HFF-Myc (cell line): Measurements from ENCODE around the gene ZC3H12C.
"Not testable (repeated sequence)": the region's sequence is repeated elsewhere in the genome, so short reads cannot be mapped to it uniquely, and the experiment has no call there.

Experiments used
- DNase-seq: peaks from one replicate; pipeline ENCODE4 v3.0.0-alpha.2; 2011; ENCODE audit warnings: low read depth; ENCODE audit errors: extremely low read depth
- H3K4me3 ChIP-seq: replicated peaks from 2 replicates; pipeline ENCODE4 v1.5.1; 2011; ENCODE audit warnings: low read depth, mild to moderate bottlenecking, control low read depth, low read length
- CTCF ChIP-seq: IDR thresholded peaks from 2 replicates; pipeline ENCODE4 v1.5.1; 2012; ENCODE audit warnings: mild to moderate bottlenecking, low read depth, low read length, control low read depth; ENCODE audit errors: missing control alignments

The ZC3H12C gene

GRCh38 chr11:110186456-110186855, 93.3 kb downstream of the ZC3H12C start:
- DNase-seq, result no peak
- TF ChIP-seq CTCF, result no peak
- H3K4me3 ChIP-seq, result no peak overlapping the region

GRCh38 chr11:110186867-110187266, 93.7 kb downstream of the ZC3H12C start:
- no peak for DNase-seq
- H3K4me3 ChIP-seq, result no peak overlapping the region

DNA sequence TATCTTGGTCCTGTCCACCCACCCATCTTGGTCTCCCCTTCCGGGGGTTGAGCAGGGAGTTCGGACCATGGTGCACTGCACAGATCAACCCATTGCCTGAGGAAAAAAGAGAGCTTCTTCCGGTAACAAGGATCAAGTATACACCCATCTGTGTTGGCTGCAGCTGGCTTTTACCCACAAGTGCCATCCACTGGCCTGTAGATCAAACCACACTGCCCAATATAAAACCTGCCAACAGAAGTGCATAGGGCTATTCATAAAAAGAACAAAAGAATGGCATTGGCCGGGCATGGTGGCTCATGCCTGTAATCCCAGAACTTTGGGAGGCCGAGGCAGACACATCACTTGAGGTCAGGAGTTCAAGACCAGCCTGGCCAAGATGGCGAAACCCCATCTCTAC, 94.5 kb downstream of the ZC3H12C start:
- H3K4me3 ChIP-seq, result no peak overlapping the region
- no peak for DNase-seq
- TF ChIP-seq CTCF, result no peak

More at GRCh38 chr11:110186867-110187266, 93.7 kb downstream of the ZC3H12C start:
- no peak for TF ChIP-seq CTCF

- DNase-seq, result no peak
- no peak overlapping the region for H3K4me3 ChIP-seq
- TF ChIP-seq CTCF, result no peak
Observed at GRCh38 chr11:110190885-110191284, 97.7 kb downstream of the ZC3H12C start.

DNA sequence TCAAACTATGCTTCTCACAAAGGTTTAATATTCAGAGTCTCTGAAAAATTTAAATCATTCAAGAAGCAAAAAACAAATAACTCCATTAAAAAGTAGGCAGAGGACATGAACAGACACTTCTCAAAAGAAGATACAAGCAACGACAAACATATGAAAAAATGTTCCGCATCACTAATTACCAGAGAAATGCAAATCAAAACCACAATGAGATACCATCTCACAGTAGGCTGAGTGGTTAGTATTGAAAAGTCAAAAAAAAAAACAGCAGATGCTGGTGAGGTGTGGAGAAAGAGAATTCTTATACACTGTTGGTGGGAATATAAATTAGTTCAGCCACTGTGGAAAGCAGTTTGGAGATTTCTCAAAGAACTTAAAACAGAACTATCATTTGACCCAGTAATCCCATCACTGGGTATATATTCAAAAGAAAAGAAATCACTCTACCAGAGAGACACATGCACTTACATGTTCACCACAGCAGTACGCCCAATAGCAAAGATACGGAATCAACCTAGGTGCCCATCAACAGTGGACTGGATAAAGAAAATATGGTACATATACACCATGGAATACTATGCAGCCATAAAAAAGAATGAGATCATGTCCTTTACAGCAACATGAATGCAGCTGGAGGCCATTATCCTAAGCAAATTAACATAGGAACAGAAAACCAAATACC, 99.6 kb downstream of the ZC3H12C start:
- not testable (repeated sequence) for H3K4me3 ChIP-seq, DNase-seq

- not testable (repeated sequence) for H3K4me3 ChIP-seq
- DNase-seq, result peak; percentile 33
Observed at GRCh38 chr11:110194211-110194766, 101.1 kb downstream of the ZC3H12C start.

GRCh38 chr11:110196241-110196754, 103.1 kb downstream of the ZC3H12C start:
- TF ChIP-seq CTCF, result no peak
- DNase-seq, result peak; percentile 20

DNA sequence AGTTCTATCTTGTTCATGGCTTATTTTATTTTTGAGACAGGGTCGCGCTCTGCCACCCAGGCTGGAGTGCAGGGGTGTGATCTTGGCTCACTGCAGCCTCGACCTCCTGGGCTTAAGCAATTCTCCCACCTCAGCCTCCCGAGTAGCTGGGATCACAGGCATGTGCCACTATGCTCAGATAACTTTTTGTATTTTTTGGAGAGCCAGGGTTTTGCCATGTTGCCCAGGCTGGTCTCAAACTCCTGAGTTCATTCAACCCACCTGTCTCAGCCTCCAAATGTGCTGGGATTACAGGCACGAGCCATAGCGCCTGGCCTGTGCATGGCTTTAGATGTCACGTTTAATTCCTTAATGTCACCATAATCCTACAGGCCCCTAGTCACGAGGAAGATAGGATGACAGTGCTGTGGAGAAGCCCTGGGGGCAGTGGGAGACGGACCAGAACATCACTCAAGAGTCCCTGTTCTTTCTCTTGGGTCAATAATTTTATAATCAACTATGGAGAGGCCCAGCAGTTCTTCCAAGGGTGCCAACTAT, 103.8 kb downstream of the ZC3H12C start:
- no peak for DNase-seq
- H3K4me3 ChIP-seq, result no peak overlapping the region
- no peak for TF ChIP-seq CTCF

More at GRCh38 chr11:110196241-110196754, 103.1 kb downstream of the ZC3H12C start:
- no peak overlapping the region for H3K4me3 ChIP-seq
